Spleen (tissue), 11 donors: ENCODE measurements around the gene ZKSCAN3. TPM values are rescaled to one million over a fixed set of nuclear protein-coding genes. Genes with fewer than 3 reads are reported as not detected.
A peak's percentile ranks its signal among the peaks of the same experiment; 100 is the strongest.

Experiments
- DNase-seq: peaks from one replicate; pipeline ENCODE4 v3.0.0-alpha.2; 2020
- H3K27ac ChIP-seq, 8 donors: fragments of 200-600 bp; sonication (generic) in 7 of 8; 1 replicate in 4 of 8; 2 replicates in 4 of 8; pipeline versions ENCODE4 v1.5.0 to v1.8.0; 2016 to 2021; ENCODE audit warnings: inconsistent platforms in 4 of 8, mild to moderate bottlenecking in 4 of 8, moderate library complexity in 1 of 8
- H3K27me3 ChIP-seq, 7 donors: fragments of 200-600 bp; sonication (generic) in 6 of 7; replicated peaks in 1 of 7; 1 replicate in 4 of 7; 2 replicates in 3 of 7; pipeline versions ENCODE4 v1.5.0 to v1.8.0; 2016 to 2021; ENCODE audit warnings: inconsistent platforms in 3 of 7, mild to moderate bottlenecking in 1 of 7
- H3K36me3 ChIP-seq, 6 donors: fragments of 200-600 bp; sonication (generic) in 5 of 6; 1 replicate in 4 of 6; 2 replicates in 2 of 6; pipeline versions ENCODE4 v1.5.0 to v1.8.0; 2016 to 2021; ENCODE audit warnings: inconsistent platforms in 2 of 6
- H3K4me1 ChIP-seq, 6 donors: fragments of 200-600 bp; sonication (generic) in 5 of 6; 1 replicate in 3 of 6; 2 replicates in 3 of 6; pipeline versions ENCODE4 v1.5.0 to v1.8.0; 2016 to 2021; ENCODE audit warnings: inconsistent platforms in 3 of 6
- H3K4me3 ChIP-seq, 8 donors: fragments of 200-600 bp; sonication (generic) in 7 of 8; 1 replicate in 4 of 8; 2 replicates in 4 of 8; pipeline versions ENCODE4 v1.5.0 to v1.8.0; 2016 to 2021; ENCODE audit warnings: inconsistent platforms in 4 of 8, mild to moderate bottlenecking in 4 of 8, moderate library complexity in 2 of 8
- H3K9me3 ChIP-seq, 8 donors: fragments of 200-600 bp; sonication (generic) in 7 of 8; 1 replicate in 4 of 8; 2 replicates in 4 of 8; pipeline versions ENCODE4 v1.5.0 to v1.8.0; 2016 to 2021; ENCODE audit warnings: inconsistent platforms in 4 of 8
- CTCF ChIP-seq, 11 experiments: fragments of 200-600 bp in 7 of 11; fragments of 450-650 bp in 4 of 11; sonication (generic) in 4 of 11; IDR thresholded peaks in 8 of 11; conservative IDR thresholded peaks in 3 of 11; 1 replicate in 7 of 11; 2 replicates in 4 of 11; pipeline versions ENCODE4 v1.4.0 to v1.8.0; 2016 to 2021; ENCODE audit warnings: antibody characterized with exemption in 11 of 11, inconsistent platforms in 4 of 11, mild to moderate bottlenecking in 1 of 11
- POLR2A ChIP-seq, 3 donors: fragments of 450-650 bp; IDR thresholded peaks; one replicate each; pipeline ENCODE4 v1.5.1; 2017; ENCODE audit warnings: antibody characterized with exemption in 3 of 3, mild to moderate bottlenecking in 1 of 3
- POLR2AphosphoS5 ChIP-seq, 3 donors: sonication (generic); formaldehyde crosslinking; IDR thresholded peaks; one replicate each; pipeline ENCODE4 v1.5.1; 2017; ENCODE audit warnings: antibody characterized with exemption in 3 of 3
- WGBS, 5 donors: extraction: QIAGEN DNeasy Blood & Tissue Kit in 3 of 5; methylation state at CpG; one replicate each; pipeline versions ENCODE4 v1.1.5 to v1.1.7; 2013 to 2018; 5-methylcytosine and 5-hydroxymethylcytosine counted together
- intact Hi-C: fragments of 100-400 bp; cut with DNase I; formaldehyde crosslinking; loops from one replicate; pipeline ENCODE4 v1.15.0; 2023; ENCODE audit warnings: low total_unique reads
- polyA plus RNA-seq, 3 donors: library from polyadenylated mRNA; stranded (reverse); fragments of 200-250 nt; gene quantifications; one replicate each; pipeline ENCODE4 v1.2.1, GENCODE V29; 2013
- total RNA-seq, 7 donors: library from RNA; depleted of rRNA in 3 of 7; stranded (reverse); fragments of >200 nt in 3 of 7; fragmentation: NEBNext Ultra II Directional in 4 of 7; extraction: Animal tissue kit (Norgen Biotek cat#: 25700) in 4 of 7; gene quantifications; one replicate each; pipeline versions ENCODE4 v1.1.0 to v1.2.1, GENCODE V29; 2016 to 2021
- donor health status: healthy with polysubstance abuse.
- donor health status: DM: no; HTN: no; CAD: no; lungs with moderate emphysema.
- donor health status: DM: no; HTN: no; CAD: no.
- donor health status: Bipolar disorder and iron deficiency.
- donor health status: healthy.
- donor health status: DM: no; HTN: no; CAD: no.
- donor health status: DM: yes; HTN: yes; CAD: no.

Gene ZKSCAN3
- total and polyA plus RNA-seq, 10 donors: 1.0 to 8.4 (median 6.7) TPM

DNA sequence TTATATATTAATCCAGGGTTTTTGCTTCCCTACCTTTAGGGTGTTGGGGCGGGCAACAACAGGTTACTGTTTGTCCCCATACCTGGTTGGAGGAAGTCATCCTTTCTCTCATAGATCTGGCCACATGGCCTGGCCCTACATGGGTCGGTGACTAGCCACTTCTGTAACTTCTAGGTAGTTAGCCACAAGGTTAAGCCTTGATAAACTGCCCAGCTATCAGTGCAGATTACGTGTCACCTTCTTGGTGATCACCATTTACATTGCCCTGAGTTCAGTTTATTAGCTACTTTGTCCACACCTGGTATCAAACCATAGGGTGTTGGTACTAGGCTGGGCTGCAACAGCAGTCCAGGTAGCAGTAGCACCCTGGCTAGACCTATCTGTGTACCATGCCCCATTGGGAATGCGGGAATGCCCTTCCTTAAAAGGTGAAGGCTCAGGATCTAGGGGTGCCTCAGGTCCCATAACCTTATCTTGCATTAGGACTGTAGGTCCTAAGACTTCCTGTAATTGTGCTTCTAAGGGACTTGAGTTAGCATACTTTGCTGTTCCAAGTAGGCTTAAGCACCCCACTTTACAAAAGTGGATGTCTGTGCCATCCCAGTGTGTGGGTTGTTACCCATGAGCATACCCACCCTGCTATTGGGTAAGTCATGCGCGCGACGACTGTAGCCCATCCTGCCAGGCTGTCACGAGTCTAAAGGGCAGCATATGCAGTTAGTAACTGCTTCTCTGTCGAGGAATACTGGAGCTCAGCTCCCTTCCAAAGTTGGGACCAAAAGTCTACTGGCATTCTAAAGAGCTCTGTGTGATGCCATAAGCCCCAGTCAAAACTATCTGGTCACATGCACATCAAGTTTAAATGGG is 5.2 kb downstream of the ZKSCAN3 start:
- TF ChIP-seq POLR2AphosphoS5 (IDR thresholded peaks at IDR 0.05): no peak
- TF ChIP-seq CTCF (IDR thresholded peaks at IDR 0.05 in 8 of 11, conservative IDR thresholded peaks at IDR 0.05 in 3 of 11): no peak
- no peak for TF ChIP-seq POLR2A (IDR thresholded peaks at IDR 0.05)
- 82 to 91% (median 85%) methylated on average over 8 to 10 of the region's 10 CpGs for WGBS, 5 donors
- DNase-seq: no peak
- peaks cover 22 to 62% (median 37%) of the 10 kb centered on the region in 6 donors for H3K4me1 ChIP-seq
- H3K27ac ChIP-seq: peak overlapping the region; percentile 79 to 92 (median 86)
- no peaks in the 10 kb centered on the region for H3K9me3 ChIP-seq
- H3K27me3 ChIP-seq: no peaks in the 10 kb centered on the region
- peaks cover 0 to 8% (median 2%) of the 10 kb centered on the region in 6 donors for H3K36me3 ChIP-seq
- H3K4me3 ChIP-seq: peak overlapping the region in 4 of 8 donors; percentile 46 to 76 (median 60)
- intact Hi-C loops: loop anchor here (10.0 kb wide), 1 partner anchor 220 kb away; no protein-coding TSS in a partner anchor

GRCh38 chr6:28355743-28356665 is 6.3 kb downstream of the ZKSCAN3 start:
- Histone ChIP-seq H3K36me3 (peaks cover 0 to 16% (median 2%) of the 10 kb centered on the region in 6 donors), H3K27ac (peak overlapping the region; percentile 79 to 92 (median 86)), H3K9me3 (no peaks in the 10 kb centered on the region), H3K27me3 (no peaks in the 10 kb centered on the region), H3K4me1 (peaks cover 15 to 51% (median 27%) of the 10 kb centered on the region in 6 donors), H3K4me3 (peak overlapping the region; percentile 46 to 76 (median 56))
- peak; percentile 87 for DNase-seq
- 4 to 9% (median 6%) methylated on average over 14 to 19 of the region's 19 CpGs for WGBS, 5 donors
- peak in 1 of 3 donors; percentile 66 for TF ChIP-seq POLR2AphosphoS5 (IDR thresholded peaks at IDR 0.05)
- TF ChIP-seq POLR2A (IDR thresholded peaks at IDR 0.05): no peak
- TF ChIP-seq CTCF (IDR thresholded peaks at IDR 0.05 in 8 of 11, conservative IDR thresholded peaks at IDR 0.05 in 3 of 11): peak; percentile 59 to 97 (median 85)
- intact Hi-C loops: loop anchor here (10.0 kb wide), 1 partner anchor 221 kb away; no protein-coding TSS in a partner anchor

GRCh38 chr6:28356666-28357020 is 6.9 kb downstream of the ZKSCAN3 start:
- TF ChIP-seq CTCF (IDR thresholded peaks at IDR 0.05 in 8 of 11, conservative IDR thresholded peaks at IDR 0.05 in 3 of 11) (no peak), POLR2A (IDR thresholded peaks at IDR 0.05) (no peak), POLR2AphosphoS5 (IDR thresholded peaks at IDR 0.05) (no peak)
- Histone ChIP-seq H3K9me3 (no peaks in the 10 kb centered on the region), H3K36me3 (peaks cover 0 to 23% (median 2%) of the 10 kb centered on the region in 6 donors), H3K4me3 (peak overlapping the region in 1 of 8 donors; percentile 76), H3K4me1 (peaks cover 10 to 45% (median 22%) of the 10 kb centered on the region in 6 donors), H3K27me3 (no peaks in the 10 kb centered on the region), H3K27ac (peak overlapping the region; percentile 79 to 92 (median 86))
- DNase-seq: peak; percentile 77
- WGBS, 5 donors: 35 to 83% (median 72%) methylated on average over 2 to 7 of the region's 7 CpGs
- intact Hi-C loops: loop anchor here (10.0 kb wide), 1 partner anchor 222 kb away; no protein-coding TSS in a partner anchor
